MCF 10A (cell line): ENCODE results near the gene KIFC3. TPM values are rescaled to one million over a fixed set of nuclear protein-coding genes. Genes with fewer than 3 reads are reported as not detected.
"Not testable (repeated sequence)": the region's sequence is repeated elsewhere in the genome, so short reads cannot be mapped to it uniquely, and the experiment has no call there.

ENCODE experiments used
- BruUV-seq: library from RNA; stranded (reverse); fragments of 400-500 nt; replicated peaks from 2 replicates; lab custom pipeline; 2021; lab: Mats Ljungman, UMichigan
- CTCF ChIA-PET: fragments of 300-600 bp; sonication (Branson Sonifier 250); formaldehyde crosslinking; extraction: SDS; loops from one replicate; lab custom pipeline; 2021; ENCODE audit warnings: antibody characterized with exemption, inconsistent platforms; lab: Yijun Ruan, JAX
- POLR2A ChIA-PET: fragments of 300-600, 350-650 bp; sonication (Branson Sonifier 250); formaldehyde crosslinking; extraction: SDS; loops from one replicate; lab custom pipeline; 2020; ENCODE audit warnings: antibody characterized with exemption, inconsistent platforms; lab: Yijun Ruan, JAX
- DNase-seq: peaks from one replicate; pipeline ENCODE4 v3.0.0-alpha.2; 2018; ENCODE audit not compliant: unreplicated experiment
- H3K27ac Mint-ChIP-seq: one replicate; pipeline ENCODE4 v1.8.0; 2022; ENCODE audit warnings: mild to moderate bottlenecking, low read depth, mixed read lengths; ENCODE audit not compliant: unreplicated experiment
- H3K27me3 Mint-ChIP-seq: one replicate; pipeline ENCODE4 v1.8.0; 2022; ENCODE audit warnings: mixed read lengths; ENCODE audit not compliant: insufficient read depth, unreplicated experiment
- H3K36me3 Mint-ChIP-seq: one replicate; pipeline ENCODE4 v1.8.0; 2022; ENCODE audit warnings: mild to moderate bottlenecking, moderate library complexity, mixed read lengths; ENCODE audit not compliant: insufficient read depth, unreplicated experiment
- H3K4me1 Mint-ChIP-seq: one replicate; pipeline ENCODE4 v1.8.0; 2022; ENCODE audit warnings: mixed read lengths; ENCODE audit not compliant: insufficient read depth, unreplicated experiment
- H3K4me3 Mint-ChIP-seq: one replicate; pipeline ENCODE4 v1.8.0; 2022; ENCODE audit warnings: mild to moderate bottlenecking, moderate library complexity, mixed read lengths; ENCODE audit not compliant: unreplicated experiment
- H3K9me3 Mint-ChIP-seq: one replicate; pipeline ENCODE4 v1.8.0; 2022; ENCODE audit warnings: mixed read lengths; ENCODE audit not compliant: unreplicated experiment
- CTCF ChIP-seq: fragments of 200-600 bp; IDR thresholded peaks from one replicate; pipeline ENCODE4 v1.8.0; 2022; ENCODE audit warnings: antibody characterized with exemption, mild to moderate bottlenecking; ENCODE audit not compliant: unreplicated experiment
- intact Hi-C: fragments of 100-400 bp; cut with micrococcal nuclease; formaldehyde crosslinking; loops from 2 replicates; pipeline ENCODE4 v1.14.1; 2022
- total RNA-seq: library from RNA; stranded (reverse); gene quantifications from 2 replicates; pipeline ENCODE4 v1.2.3, GENCODE V29; 2022

KIFC3 gene
- total RNA-seq, 1 experiment from 2014 or later = 120 TPM

- Mint-ChIP-seq H3K4me1 (peaks cover 40% of the 10 kb centered on the region), H3K36me3 (peaks cover 14% of the 10 kb centered on the region), H3K27me3 (no peaks in the 10 kb centered on the region), H3K4me3 (no peak overlapping the region), H3K27ac (no peak overlapping the region), H3K9me3 (no peaks in the 10 kb centered on the region)
- intact Hi-C loops = no loop called here
- ChIA-PET CTCF (interaction anchor here (0.5 to 4.4 kb wide), 8 partner anchors 16 to 123 kb away, joined by 3 to 57 read pairs (median 6); no protein-coding TSS in a partner anchor), POLR2A (interaction anchor here (0.6 to 1.1 kb wide), 2 partner anchors 34 to 329 kb away, joined by 3 read pairs; no protein-coding TSS in a partner anchor)
- TF ChIP-seq CTCF = no peak
- BruUV-seq = no TSS peak
- DNase-seq = no peak
Measured at GRCh38 chr16:57798953-57799599, 3.2 kb downstream of the KIFC3 start.

- Mint-ChIP-seq H3K27ac (no peak overlapping the region), H3K36me3 (peaks cover 16% of the 10 kb centered on the region), H3K4me1 (peaks cover 39% of the 10 kb centered on the region), H3K27me3 (no peaks in the 10 kb centered on the region), H3K9me3 (no peaks in the 10 kb centered on the region), H3K4me3 (no peak overlapping the region)
- no peak for DNase-seq
- intact Hi-C loops = no loop called here
- no TSS peak for BruUV-seq
- TF ChIP-seq CTCF = no peak
- POLR2A ChIA-PET = interaction anchor here (1.1 kb wide), 1 partner anchor 329 kb away, joined by 3 read pairs; no protein-coding TSS in a partner anchor
- CTCF ChIA-PET = interaction anchor here (0.5 to 4.4 kb wide), 7 partner anchors 16 to 435 kb away, joined by 3 to 57 read pairs (median 3); no protein-coding TSS in a partner anchor
Measured at GRCh38 chr16:57798267-57798810, 4.0 kb downstream of the KIFC3 start.

- intact Hi-C loops = no loop called here
- ChIA-PET POLR2A (interaction anchor here (1.1 kb wide), 1 partner anchor 330 kb away, joined by 3 read pairs; no protein-coding TSS in a partner anchor), CTCF (interaction anchor here (0.6 to 7.7 kb wide), 7 partner anchors 40 to 435 kb away, joined by 3 to 176 read pairs (median 7); no protein-coding TSS in a partner anchor)
- Mint-ChIP-seq H3K4me1 (peaks cover 33% of the 10 kb centered on the region), H3K9me3 (no peaks in the 10 kb centered on the region), H3K27me3 (no peaks in the 10 kb centered on the region), H3K27ac (no peak overlapping the region), H3K36me3 (peaks cover 16% of the 10 kb centered on the region), H3K4me3 (no peak overlapping the region)
- no peak for DNase-seq
- TF ChIP-seq CTCF = no peak
- BruUV-seq = no TSS peak
Measured at GRCh38 chr16:57797526-57798266, 4.6 kb downstream of the KIFC3 start.

GRCh38 chr16:57797216-57797525, 5.1 kb downstream of the KIFC3 start:
- H3K4me1 Mint-ChIP-seq = peaks cover 30% of the 10 kb centered on the region
- H3K9me3 Mint-ChIP-seq = no peaks in the 10 kb centered on the region
- ChIA-PET POLR2A (no interaction called here), CTCF (interaction anchor here (0.8 to 7.7 kb wide), 5 partner anchors 35 to 207 kb away, joined by 3 to 176 read pairs (median 6); no protein-coding TSS in a partner anchor)
- no peak overlapping the region for H3K27ac Mint-ChIP-seq
- TF ChIP-seq CTCF = no peak
- no peak overlapping the region for H3K4me3 Mint-ChIP-seq
- BruUV-seq = no TSS peak
- H3K27me3 Mint-ChIP-seq = no peaks in the 10 kb centered on the region
- no peak for DNase-seq
- intact Hi-C loops = no loop called here
- peaks cover 16% of the 10 kb centered on the region for H3K36me3 Mint-ChIP-seq

- ChIA-PET POLR2A (interaction anchor here (1.1 to 2.6 kb wide), 3 partner anchors 67 to 205 kb away, joined by 3 to 17 read pairs (median 3); partner anchors contain the start of genes USB1 and ZNF319), CTCF (interaction anchor here (0.6 to 7.7 kb wide), 6 partner anchors 36 to 265 kb away, joined by 3 to 176 read pairs (median 5); no protein-coding TSS in a partner anchor)
- H3K4me1 Mint-ChIP-seq = peaks cover 26% of the 10 kb centered on the region
- BruUV-seq, H3K27me3 Mint-ChIP-seq, H3K9me3 Mint-ChIP-seq, H3K4me3 Mint-ChIP-seq, intact Hi-C loops, DNase-seq, H3K27ac Mint-ChIP-seq: not testable (repeated sequence)
- peaks cover 16% of the 10 kb centered on the region for H3K36me3 Mint-ChIP-seq
Measured at GRCh38 chr16:57796014-57796413, 6.3 kb downstream of the KIFC3 start.
